Measurements from ENCODE around the gene EIF4E.
"Not testable (repeated sequence)": the region's sequence is repeated elsewhere in the genome, so short reads cannot be mapped to it uniquely, and the experiment has no call there.

Gene EIF4E

GRCh38 chr4:98909646-98910401, 19.1 kb downstream of the EIF4E start:
- Mint-ChIP-seq H3K9me3 (ENCODE audit: low read depth) (no peaks in the 10 kb centered on the region), H3K4me1 (ENCODE audit: low read depth) (peaks cover 73% of the 10 kb centered on the region), H3K4me3 (peak overlapping the region; percentile 30), H3K27me3 (no peaks in the 10 kb centered on the region), H3K27ac (peak overlapping the region; percentile 52), H3K36me3 (peaks cover 6% of the 10 kb centered on the region)

- Mint-ChIP-seq H3K27me3 (no peaks in the 10 kb centered on the region), H3K36me3 (peaks cover 6% of the 10 kb centered on the region), H3K4me1 (ENCODE audit: low read depth) (peaks cover 71% of the 10 kb centered on the region), H3K4me3 (no peak overlapping the region), H3K9me3 (ENCODE audit: low read depth) (no peaks in the 10 kb centered on the region), H3K27ac (no peak overlapping the region)
Measured at GRCh38 chr4:98908703-98909262, 20.1 kb downstream of the EIF4E start.

- H3K9me3 Mint-ChIP-seq (ENCODE audit: low read depth) = no peaks in the 10 kb centered on the region
- H3K4me1 Mint-ChIP-seq (ENCODE audit: low read depth) = peaks cover 71% of the 10 kb centered on the region
- H3K27ac Mint-ChIP-seq = no peak overlapping the region
- no peaks in the 10 kb centered on the region for H3K27me3 Mint-ChIP-seq
- peak overlapping the region; percentile 1 for H3K4me3 Mint-ChIP-seq
- H3K36me3 Mint-ChIP-seq = peaks cover 6% of the 10 kb centered on the region
Measured at GRCh38 chr4:98908182-98908581, 20.8 kb downstream of the EIF4E start.

GRCh38 chr4:98905839-98906238, 23.1 kb downstream of the EIF4E start:
- no peak overlapping the region for H3K4me3 Mint-ChIP-seq
- peaks cover 75% of the 10 kb centered on the region for H3K4me1 Mint-ChIP-seq (ENCODE audit: low read depth)
- H3K27ac Mint-ChIP-seq = peak overlapping the region; percentile 24
- H3K9me3 Mint-ChIP-seq (ENCODE audit: low read depth) = no peaks in the 10 kb centered on the region
- peaks cover 12% of the 10 kb centered on the region for H3K36me3 Mint-ChIP-seq
- no peaks in the 10 kb centered on the region for H3K27me3 Mint-ChIP-seq

DNA sequence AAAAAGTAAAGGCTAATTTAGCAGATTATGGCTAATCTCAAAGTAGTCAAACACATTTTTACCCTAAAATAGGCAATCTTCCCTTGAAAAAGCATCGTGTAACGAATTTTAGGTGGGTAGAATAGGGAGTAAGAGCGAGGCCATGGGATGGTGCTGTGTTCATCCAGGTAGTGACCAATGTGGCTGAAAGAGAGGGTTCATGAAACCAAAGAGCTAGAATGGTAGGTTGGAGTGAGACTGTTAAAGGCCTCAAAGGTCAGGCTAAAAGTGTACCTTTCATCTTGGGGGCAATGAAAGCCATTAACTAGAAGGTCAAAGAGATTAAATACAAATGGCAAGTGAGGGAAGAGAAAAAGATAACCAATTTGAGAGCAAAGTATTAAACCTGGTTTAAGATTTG, 23.6 kb downstream of the EIF4E start:
- H3K36me3 Mint-ChIP-seq = peaks cover 14% of the 10 kb centered on the region
- no peak overlapping the region for H3K4me3 Mint-ChIP-seq
- H3K4me1 Mint-ChIP-seq (ENCODE audit: low read depth) = peaks cover 74% of the 10 kb centered on the region
- no peaks in the 10 kb centered on the region for H3K9me3 Mint-ChIP-seq (ENCODE audit: low read depth)
- H3K27me3 Mint-ChIP-seq = no peaks in the 10 kb centered on the region
- H3K27ac Mint-ChIP-seq = no peak overlapping the region

DNA sequence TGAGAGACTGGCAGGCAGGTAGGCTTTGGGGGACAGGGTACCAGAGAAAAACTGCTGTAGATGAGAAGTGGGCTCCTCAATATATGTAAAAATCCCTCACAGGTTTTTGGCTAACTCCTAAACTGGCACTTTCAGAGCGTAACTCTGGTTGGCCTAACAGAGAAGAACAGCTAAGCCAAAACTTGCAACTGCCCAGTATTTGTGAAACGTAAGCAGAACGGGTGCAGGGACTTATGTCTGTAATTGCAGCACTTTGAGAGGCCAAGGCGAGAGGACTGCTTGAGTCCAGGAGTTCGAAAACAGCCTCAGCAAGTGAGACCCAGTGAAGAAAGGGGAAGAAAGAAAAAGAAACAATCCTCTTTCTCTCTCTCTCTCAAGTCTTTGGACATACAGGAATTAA, 25.0 kb downstream of the EIF4E start:
- Mint-ChIP-seq H3K4me1 (ENCODE audit: low read depth) (peaks cover 71% of the 10 kb centered on the region), H3K27ac (peak overlapping the region; percentile 23), H3K36me3 (peaks cover 16% of the 10 kb centered on the region), H3K9me3 (ENCODE audit: low read depth) (no peaks in the 10 kb centered on the region), H3K4me3 (no peak overlapping the region), H3K27me3 (no peaks in the 10 kb centered on the region)

- H3K4me1 Mint-ChIP-seq (ENCODE audit: low read depth) = peaks cover 68% of the 10 kb centered on the region
- no peak overlapping the region for H3K4me3 Mint-ChIP-seq
- peak overlapping the region; percentile 23 for H3K27ac Mint-ChIP-seq
- H3K9me3 Mint-ChIP-seq (ENCODE audit: low read depth) = no peaks in the 10 kb centered on the region
- no peaks in the 10 kb centered on the region for H3K27me3 Mint-ChIP-seq
- H3K36me3 Mint-ChIP-seq = peaks cover 15% of the 10 kb centered on the region
Measured at GRCh38 chr4:98903561-98903960, 25.4 kb downstream of the EIF4E start.

DNA sequence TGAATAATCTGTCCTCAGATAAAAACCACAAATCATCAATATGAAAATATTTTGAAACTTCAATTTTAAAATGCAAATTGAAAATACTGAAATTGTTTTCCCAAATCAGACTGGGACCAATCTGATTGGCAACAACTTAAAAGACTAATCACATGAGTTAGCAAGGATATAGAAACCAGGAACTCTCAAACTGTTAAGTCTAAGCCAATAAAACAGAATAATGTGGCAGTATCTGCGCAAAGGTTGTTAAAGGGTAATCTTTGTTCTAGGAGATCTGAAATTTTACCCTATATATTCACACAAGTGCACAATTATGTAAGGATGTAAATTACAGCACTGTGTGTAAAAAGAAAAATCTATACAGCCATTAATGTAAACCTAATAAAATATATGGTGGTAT, 29.7 kb downstream of the EIF4E start:
- Mint-ChIP-seq H3K36me3 (peaks cover 30% of the 10 kb centered on the region), H3K27me3 (no peaks in the 10 kb centered on the region), H3K4me3 (no peak overlapping the region), H3K27ac (no peak overlapping the region), H3K9me3 (ENCODE audit: low read depth) (no peaks in the 10 kb centered on the region), H3K4me1 (ENCODE audit: low read depth) (peaks cover 45% of the 10 kb centered on the region)

DNA sequence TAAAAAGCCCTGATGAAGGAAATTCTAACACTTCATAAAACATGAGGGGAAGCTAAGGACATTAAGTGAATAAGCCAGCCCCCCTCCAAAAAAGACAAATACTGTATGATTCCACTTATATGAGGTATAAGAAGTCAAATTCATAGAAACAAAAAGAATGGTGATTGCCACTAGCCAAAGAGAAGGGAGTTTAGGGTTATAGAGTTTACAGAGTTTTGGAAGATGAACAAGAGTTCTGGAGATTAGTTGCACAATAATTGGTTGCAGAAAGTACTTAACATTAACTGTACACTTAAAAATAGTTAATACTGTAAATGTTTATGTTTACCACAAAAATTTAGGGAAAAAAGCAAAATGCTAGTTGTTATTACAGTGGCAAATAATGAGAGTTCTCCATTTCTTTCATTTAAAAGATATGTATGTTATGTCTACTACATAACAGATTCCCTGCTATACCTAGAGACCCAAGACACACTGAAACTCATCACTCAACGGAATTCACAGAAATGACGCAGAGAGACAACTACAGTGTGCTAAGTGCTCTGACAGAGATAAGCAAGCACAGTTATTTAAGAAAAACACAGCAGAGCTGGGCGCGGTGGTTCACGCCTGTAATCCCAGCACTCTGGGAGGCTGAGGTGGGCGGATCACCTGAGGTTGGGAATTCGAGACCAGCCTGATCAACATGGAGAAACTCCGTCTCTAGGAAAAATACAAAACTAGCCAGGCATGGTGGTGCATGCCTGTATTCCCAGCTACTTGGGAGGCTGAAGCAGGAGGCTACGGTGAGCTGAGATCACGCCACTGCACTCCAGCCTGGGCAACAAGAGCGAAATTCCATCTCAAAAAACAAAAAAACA, 37.2 kb downstream of the EIF4E start:
- H3K36me3 Mint-ChIP-seq = peaks cover 29% of the 10 kb centered on the region

GRCh38 chr4:98890702-98891455, 38.1 kb downstream of the EIF4E start:
- Mint-ChIP-seq H3K4me3 (no peak overlapping the region), H3K9me3 (ENCODE audit: low read depth) (no peaks in the 10 kb centered on the region), H3K27ac (no peak overlapping the region), H3K4me1 (ENCODE audit: low read depth) (peaks cover 37% of the 10 kb centered on the region), H3K36me3 (peaks cover 29% of the 10 kb centered on the region), H3K27me3 (no peaks in the 10 kb centered on the region)

More for the DNA sequence above, 37.2 kb downstream of the EIF4E start:
- no peaks in the 10 kb centered on the region for H3K9me3 Mint-ChIP-seq (ENCODE audit: low read depth)
- H3K4me3 Mint-ChIP-seq = no peak overlapping the region
- H3K27me3 Mint-ChIP-seq = no peaks in the 10 kb centered on the region
- no peak overlapping the region for H3K27ac Mint-ChIP-seq
- H3K4me1 Mint-ChIP-seq (ENCODE audit: low read depth) = peaks cover 37% of the 10 kb centered on the region

- Mint-ChIP-seq H3K36me3 (peaks cover 15% of the 10 kb centered on the region), H3K4me1 (ENCODE audit: low read depth) (peaks cover 17% of the 10 kb centered on the region), H3K27ac (no peak overlapping the region), H3K9me3 (ENCODE audit: low read depth) (no peaks in the 10 kb centered on the region), H3K27me3 (no peaks in the 10 kb centered on the region), H3K4me3 (no peak overlapping the region)
Measured at GRCh38 chr4:98887145-98887544, 41.8 kb downstream of the EIF4E start.

DNA sequence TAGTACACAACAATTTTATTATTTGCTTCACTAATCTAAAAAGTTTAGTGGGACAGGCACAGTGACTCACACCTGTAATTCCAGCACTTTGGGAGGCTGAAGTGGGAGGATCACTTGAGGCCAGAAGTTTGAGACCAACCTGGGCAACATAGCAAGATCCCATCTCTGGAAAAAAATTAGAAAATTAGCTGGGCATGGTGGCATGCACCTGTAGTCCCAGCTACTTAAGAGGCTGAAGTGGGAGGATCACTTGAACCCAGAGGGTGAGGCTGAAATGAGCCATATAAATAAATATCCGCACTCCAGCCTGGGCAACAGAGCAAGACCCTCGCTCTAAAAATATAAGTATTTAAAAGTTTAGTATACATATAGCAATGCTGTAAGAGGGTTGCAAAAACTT, 42.6 kb downstream of the EIF4E start:
- not testable (repeated sequence) for H3K9me3 Mint-ChIP-seq (ENCODE audit: low read depth)
- peaks cover 10% of the 10 kb centered on the region for H3K36me3 Mint-ChIP-seq

DNA sequence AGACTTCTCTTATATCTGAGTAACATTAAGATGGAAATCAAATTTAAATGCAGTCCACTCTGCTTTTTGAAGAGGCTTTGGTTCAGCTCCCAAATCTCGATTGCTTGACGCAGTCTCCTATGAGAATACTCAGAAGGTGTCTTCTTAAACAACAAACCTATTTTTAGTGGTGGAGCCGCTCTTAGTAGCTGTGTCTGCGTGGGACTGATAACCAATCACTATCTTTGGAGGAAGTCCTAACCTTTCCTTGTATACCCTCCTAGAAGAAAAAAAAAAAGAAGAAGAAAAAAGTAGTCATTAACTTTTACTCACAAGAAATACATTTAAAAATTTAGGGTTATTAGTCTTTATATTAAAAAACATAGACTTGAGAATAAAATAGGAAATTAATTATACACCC, 48.0 kb downstream of the EIF4E start:
- H3K4me1 Mint-ChIP-seq (ENCODE audit: low read depth); H3K27me3 Mint-ChIP-seq; H3K27ac Mint-ChIP-seq; H3K4me3 Mint-ChIP-seq; H3K9me3 Mint-ChIP-seq (ENCODE audit: low read depth): not testable (repeated sequence)
- H3K36me3 Mint-ChIP-seq = peaks cover 11% of the 10 kb centered on the region

More for the DNA sequence above, 42.6 kb downstream of the EIF4E start:
- H3K4me1 Mint-ChIP-seq (ENCODE audit: low read depth) = peaks cover 13% of the 10 kb centered on the region
- not testable (repeated sequence) for H3K27ac Mint-ChIP-seq, H3K27me3 Mint-ChIP-seq, H3K4me3 Mint-ChIP-seq

- no peaks in the 10 kb centered on the region for H3K4me1 Mint-ChIP-seq (ENCODE audit: low read depth)
- H3K4me3 Mint-ChIP-seq = no peak overlapping the region
- H3K9me3 Mint-ChIP-seq (ENCODE audit: low read depth) = no peaks in the 10 kb centered on the region
- H3K27me3 Mint-ChIP-seq = no peaks in the 10 kb centered on the region
- H3K27ac Mint-ChIP-seq = peak overlapping the region; percentile 59
- peaks cover 11% of the 10 kb centered on the region for H3K36me3 Mint-ChIP-seq
Measured at GRCh38 chr4:98879515-98879914, 49.4 kb downstream of the EIF4E start.
